GM19468 (cell line): ENCODE results near the gene EEF2KMT.
"Not testable (repeated sequence)": the region's sequence is repeated elsewhere in the genome, so short reads cannot be mapped to it uniquely, and the experiment has no call there.

Experiments used
- ATAC-seq: cut with Tn5 transposase; IDR thresholded peaks from one replicate; pipeline ENCODE4 v1.9.1; 2021; ENCODE audit warnings: mild to moderate bottlenecking, moderate library complexity, moderate number of reproducible peaks; ENCODE audit not compliant: unreplicated experiment; ENCODE audit errors: extremely low read depth

EEF2KMT gene

DNA sequence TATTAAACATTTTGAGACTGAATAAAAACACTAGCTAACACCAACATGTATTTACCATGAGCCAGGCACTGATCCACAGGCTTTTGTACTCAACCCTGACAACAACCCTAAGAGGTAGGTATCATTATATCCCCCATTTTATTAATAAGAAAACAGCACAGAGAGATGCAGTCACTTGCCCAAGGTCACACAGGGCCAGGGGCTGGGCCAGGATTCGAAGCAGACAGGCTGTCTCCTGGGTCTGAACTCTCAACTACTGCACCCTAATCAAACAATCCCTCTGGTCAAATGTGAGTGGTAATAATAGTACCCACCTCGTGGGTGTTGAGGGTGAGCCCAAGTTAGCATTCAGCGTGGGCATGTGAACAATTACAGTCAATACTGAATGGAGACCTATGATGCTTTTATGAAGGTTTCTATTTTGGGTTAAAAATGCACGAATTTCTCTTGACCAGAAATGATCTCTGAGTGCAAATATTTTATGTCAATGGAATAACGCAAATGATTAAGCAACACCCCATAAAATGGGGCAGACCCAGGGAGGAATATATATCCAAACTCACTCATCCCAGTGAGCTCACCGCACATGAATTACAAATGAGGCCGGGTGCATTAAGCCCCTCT, 1.0 kb downstream of the EEF2KMT start:
- ATAC-seq = not testable (repeated sequence)

DNA sequence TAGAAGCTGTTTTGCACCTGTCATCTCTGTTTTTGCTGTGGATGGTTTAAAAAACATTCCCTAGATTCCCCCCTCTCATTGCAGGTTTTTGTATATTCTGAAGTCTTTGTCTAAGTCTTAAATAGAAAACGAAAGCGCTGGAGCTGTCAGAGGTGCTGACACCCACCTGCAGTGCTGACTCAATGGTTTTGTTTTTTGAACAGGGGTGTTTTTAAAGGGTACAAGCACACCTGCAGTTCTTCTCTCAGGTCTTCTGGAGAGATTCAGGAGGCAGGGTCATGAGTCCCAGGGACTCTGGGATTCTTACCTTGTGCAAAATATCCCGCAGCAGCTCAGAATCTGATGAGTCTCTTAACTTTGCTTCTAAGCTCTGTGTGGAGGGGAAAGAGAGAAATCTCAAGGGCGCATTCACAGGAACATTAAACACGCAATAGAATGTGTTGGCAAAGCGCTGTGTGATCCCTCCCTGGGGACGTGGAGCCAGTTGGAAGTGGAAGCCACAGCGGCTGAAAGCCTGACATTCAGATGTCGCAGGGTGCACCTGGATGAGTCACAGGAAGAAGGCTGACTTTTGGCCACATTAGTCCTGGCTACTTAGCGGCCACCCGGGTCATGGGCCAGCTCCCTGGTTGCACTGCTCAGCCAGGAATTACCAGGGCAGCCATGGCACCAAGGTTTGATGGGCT, 2.3 kb downstream of the EEF2KMT start:
- not testable (repeated sequence) for ATAC-seq

DNA sequence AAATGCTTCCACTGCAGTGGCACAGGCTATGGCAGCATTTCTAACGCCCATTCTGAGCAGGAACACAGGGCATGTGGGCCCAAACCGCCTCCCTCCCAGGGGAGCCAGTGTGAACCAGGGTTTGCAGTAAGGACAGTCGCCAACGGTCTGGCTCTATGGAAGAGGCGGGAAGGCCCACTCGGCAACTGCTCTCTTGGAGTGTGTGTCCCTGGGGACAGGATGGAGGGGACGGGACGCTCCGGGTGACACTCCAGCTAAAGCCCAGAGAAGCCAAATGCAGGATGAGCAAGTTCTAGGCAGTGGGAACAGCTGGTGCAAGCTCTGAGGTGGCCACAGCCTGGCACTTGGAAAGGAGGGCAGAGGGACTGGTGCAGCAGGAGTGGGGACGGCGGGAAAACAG, 3.8 kb downstream of the EEF2KMT start:
- not testable (repeated sequence) for ATAC-seq

DNA sequence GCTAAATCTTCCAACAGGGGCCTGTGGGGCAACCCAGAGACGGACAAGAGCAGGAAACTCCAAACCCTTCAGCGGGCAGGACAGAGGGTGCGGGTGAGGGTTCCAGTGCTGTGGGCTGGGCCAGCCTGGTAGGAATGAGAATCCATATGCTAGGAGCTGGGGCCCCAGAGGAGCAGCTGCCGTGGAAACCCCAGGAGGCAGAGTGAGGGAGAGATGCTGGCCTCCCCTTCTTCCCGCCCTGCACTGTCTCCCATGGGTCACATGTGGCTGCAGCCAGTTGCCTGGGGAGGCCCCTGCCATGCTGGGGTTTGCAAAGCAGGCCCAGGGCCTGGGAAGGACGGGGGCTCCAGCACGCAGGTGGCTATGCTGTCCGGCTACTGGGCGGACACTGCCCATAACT, 4.5 kb downstream of the EEF2KMT start:
- not testable (repeated sequence) for ATAC-seq

DNA sequence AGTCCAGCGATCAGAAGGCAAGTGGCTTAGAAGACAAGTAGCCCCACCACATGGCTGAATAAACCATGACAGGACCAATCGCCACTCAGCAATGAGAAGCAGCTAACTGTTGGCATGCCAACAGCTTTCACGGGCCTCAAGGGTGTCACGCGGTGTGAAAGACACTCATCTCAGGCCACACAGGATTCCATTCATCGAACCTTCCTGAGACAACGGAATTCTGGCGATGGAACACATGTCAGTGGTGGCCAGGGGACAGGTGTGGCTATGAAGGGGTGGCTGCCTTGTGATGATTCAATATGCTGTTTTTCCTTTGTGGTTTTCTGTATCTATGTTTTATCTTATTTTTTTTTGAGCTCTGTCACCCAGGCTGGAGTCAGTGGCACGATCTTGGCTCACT, 7.0 kb downstream of the EEF2KMT start:
- ATAC-seq = not testable (repeated sequence)

DNA sequence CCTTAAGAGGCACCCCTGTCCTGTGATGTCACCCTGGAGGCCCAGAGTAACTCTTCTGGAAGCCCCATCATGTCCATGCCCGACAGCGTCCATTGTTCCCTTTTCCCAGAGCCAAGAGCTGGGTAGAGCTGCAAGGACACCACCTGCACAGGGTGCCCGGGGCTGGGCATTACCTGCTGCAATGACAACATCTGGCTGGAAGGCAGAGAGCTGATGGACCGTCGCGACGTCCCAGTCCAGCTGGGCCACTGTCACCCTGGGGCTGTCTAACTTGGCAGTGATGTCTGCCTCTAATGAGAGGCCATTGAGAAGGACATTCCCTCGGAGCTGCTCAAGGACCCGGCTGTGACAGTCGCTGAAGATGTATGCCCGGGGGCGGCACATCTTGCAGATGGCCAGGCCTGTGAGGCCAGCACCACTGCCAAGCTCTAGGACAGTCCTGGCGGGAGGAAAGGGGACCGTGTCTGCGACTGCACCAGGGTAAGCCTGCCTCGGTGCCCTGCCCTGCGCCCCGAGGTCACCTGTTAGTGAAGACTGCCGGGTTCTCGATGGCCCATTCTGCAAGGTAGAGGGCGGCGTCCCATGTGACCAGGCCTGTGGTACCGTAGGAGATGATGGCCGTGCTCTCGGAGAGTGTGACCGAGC, 7.6 kb downstream of the EEF2KMT start:
- not testable (repeated sequence) for ATAC-seq

DNA sequence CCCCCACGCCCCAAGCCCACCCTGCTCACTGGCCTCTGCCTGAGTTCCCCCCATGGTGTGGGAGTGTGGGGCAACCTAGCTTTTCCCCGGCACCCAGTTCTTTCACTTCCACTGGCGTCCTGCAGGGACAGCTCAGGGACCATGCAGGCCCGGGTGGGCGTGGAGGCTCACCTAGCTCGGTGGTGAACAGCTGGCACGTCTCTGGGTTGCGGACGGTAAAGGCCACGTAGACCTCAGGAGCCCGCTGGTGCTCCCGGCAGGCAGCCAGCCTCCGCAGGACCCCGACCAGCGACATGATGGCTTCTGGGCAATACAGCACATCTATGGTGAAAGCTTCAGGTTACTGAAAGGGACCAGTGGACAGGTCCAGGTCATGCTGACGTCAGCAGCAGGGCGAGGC, 8.7 kb downstream of the EEF2KMT start:
- ATAC-seq = not testable (repeated sequence)

DNA sequence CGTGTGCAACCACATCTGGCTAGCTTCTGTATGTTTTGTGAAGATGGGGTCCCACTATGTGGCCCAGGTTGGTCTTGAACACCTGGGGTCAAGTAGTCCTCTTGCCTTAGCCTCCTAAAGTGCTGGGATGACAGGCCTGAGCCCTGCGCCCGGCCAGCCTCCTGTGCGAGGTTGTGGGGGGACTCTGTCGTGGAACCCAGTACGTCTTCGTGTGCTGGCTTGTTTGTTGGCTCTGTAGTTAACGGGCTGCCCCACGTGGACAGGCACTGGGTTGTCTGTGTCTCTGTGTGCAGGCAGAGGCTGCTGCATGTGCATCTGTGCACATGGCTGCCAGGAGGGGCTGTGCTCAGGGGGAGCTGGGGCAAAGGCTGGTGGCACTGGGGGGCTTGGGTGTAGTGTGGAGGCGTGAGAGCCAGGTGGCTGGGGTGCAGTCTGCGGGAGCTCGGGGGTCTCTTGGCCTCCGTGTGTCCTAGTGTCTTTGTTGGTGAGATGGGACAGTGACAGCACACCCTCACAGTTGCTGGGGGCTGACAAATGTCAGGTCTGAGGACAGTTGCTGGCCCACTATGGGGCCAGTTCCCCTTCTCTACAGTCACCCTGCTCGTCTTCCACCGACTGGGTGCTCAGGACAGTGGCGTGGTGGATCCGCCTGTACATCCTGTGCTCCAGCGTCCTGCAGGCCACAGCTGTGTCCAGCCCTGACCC, 9.4 kb downstream of the EEF2KMT start:
- ATAC-seq = not testable (repeated sequence)

DNA sequence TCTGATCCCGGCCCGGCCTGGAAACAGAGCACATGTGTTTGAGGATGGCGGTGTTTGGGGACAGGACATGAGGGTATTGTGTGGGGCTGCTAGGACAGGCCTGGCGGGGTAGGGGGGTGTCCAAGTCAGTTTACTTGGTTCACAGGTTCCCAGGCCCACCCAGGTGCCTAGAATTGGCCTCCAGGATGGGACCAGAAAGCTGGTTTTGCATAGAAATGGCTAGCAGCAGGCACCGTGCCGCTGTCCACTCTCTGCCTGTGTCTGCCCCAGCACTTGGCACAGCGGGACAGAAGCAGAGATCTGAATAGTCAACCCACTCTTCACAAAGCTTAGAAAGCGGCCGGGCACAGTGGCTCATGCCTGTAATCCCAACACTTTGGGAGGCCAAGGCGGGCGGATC, 11.9 kb downstream of the EEF2KMT start:
- not testable (repeated sequence) for ATAC-seq

DNA sequence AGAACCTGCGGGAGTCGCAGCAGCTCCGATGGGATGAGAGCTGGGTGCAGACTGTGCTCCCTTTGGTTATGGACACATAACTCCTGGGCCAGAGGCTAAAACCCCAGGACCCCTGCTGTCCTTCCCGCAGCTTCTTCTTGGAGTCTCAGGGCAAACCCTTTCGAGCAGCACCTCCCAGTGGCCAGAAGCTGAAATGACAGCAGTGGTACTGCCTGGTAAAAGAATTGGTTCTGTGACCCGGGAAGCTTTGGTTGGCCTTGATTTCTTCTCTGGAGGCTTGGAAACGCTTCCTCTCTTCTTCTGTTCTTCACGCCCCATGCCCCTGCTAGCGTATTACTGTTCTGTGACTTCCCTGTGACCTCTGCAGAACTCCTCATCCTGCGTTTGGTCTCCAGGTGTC, 12.8 kb downstream of the EEF2KMT start:
- ATAC-seq = not testable (repeated sequence)

DNA sequence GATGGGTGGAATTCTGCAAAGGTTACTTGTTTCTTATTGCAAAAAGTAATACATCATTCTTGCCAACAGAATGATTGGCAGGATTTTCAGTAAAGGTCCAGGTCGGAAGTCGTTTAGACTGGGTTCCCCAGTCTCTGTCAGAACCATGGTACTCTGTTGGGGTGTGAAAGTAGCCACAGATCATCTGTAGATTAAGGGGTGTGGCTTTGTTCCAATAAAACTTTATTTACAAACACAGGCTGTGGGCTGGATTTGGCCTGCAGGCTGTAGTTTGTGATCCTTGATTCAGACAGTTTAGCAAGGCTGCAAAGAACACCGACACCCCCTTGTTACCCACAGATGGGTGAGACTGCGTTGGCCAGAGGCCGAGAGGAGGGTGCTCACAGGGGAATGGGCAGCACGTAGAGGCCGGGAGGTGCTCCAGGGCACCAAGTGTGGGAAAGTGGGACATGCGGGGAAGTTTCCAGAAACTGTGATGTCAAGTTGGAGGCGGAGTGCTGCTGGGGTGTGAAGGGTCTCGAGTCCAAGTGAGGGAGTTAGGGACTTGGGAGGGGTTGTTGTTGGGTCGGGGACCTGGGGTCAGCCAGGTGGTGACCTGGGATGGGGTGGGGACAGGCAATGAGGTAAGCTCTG, 13.4 kb downstream of the EEF2KMT start:
- ATAC-seq = not testable (repeated sequence)

DNA sequence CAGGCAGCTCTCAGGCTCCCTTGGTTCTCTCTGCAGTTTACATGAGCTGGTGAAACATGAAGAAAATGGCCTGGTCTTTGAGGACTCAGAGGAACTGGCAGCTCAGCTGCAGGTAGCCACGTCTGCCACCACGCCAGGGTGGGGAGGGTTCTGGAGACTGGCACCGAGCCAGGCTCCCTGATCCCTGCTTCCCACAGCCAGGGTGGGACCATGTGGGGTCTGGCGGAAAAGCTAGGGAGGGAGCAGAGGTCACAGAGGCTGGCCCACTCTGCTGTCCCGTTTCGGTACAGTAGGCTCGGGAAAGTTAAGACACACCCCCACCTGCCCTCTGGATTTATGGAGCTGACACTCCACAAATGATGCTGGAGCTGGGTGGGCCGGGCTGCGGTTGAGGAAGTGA, 13.9 kb downstream of the EEF2KMT start:
- ATAC-seq = not testable (repeated sequence)

DNA sequence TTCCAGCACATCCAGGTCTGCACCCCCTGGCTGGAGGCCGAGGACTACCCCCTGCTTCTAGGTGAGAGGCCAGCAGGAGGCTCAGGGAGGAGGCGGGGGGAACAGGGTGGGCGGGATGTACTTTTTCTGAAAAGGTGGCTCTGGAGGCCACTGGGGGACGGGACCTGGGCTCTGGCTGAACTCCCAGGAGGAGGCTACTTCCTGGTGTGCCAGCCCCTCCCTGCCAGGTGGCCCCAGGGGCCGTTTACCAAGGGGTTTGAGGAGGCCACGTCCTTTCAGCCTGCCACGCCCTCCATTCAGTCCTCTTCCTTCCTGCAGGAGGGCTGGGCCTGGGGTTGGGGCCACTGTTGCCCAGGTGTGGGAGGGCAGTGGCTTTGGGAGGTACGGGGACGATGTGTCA, 16.6 kb downstream of the EEF2KMT start:
- not testable (repeated sequence) for ATAC-seq

DNA sequence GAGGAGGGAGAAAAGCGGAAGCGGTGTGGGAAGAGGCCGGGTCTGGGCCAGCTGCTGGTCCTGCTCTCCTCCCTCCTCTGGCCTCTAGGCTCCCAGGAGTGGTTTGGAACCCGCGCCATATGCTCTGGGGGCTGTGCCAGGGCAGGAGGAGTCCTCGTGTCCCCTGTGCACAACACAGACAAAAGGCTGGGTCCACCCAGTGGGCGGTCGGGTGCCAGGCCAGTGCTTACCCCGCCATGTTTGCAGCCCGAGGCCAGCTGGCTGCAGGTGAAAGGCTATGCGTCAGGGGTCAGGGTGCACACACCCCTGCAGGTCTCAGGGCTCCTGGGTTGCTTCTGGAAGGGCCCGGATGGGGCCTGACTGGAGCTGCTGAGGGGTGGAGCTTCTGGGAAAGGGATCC, 17.1 kb downstream of the EEF2KMT start:
- ATAC-seq = not testable (repeated sequence)

DNA sequence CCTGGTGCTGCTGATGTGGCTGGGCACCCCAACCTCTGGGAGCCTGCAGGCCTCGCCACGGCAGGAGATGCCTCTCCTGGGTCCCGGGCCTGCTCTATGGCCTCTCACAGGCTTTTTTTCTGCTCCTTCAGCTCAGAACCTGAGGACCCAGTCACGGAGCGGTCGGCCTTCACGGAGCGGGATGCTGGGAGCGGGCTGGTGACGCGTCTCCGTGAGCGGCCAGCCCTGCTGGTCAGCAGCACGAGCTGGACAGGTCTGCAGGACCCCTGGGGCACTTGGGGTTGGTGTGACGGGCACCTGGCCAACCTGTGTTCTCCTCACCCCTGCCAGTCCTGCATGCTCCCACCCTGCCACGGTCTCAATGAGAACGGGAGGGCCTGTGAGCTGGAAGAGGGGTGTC, 19.0 kb downstream of the EEF2KMT start:
- no peak for ATAC-seq

DNA sequence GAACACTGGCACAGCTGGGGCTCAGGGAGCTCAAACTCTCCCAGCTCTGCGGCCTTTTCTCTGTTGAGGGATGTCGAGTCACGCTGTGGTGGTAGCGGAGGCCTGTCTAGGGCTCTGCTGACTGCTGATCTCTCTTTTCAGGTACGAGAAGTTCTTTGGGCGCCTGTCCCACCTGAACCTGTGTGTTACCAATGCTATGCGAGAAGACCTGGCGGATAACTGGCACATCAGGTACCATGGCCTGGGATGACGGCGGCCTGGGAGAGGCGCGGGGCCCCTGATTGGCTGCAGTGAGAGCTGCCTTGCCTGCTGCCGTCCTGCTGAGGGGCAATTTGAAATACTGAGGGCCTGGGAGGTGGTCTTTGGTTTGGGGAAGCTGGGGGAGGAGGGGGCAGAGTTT, 20.3 kb downstream of the EEF2KMT start:
- no peak for ATAC-seq

DNA sequence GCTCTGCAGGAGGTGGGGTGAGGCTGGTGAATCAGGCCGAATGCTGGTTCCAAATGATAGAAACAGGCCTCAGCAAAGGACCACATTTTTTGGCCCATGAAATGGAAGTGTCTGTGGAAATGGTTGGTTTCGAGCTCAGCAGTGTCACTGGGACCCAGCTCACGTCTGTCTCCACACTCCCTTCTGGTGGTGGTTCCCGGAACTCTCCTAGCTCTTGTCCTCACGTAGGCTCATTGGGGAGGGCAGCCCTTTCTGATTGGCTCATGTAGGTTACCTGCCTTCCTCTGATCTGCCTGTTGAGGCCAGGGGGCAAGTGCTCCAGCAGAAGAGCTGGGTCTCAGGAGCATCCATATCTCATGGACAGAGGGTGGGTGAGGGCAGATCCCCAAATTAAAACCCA, 22.0 kb downstream of the EEF2KMT start:
- no peak for ATAC-seq

DNA sequence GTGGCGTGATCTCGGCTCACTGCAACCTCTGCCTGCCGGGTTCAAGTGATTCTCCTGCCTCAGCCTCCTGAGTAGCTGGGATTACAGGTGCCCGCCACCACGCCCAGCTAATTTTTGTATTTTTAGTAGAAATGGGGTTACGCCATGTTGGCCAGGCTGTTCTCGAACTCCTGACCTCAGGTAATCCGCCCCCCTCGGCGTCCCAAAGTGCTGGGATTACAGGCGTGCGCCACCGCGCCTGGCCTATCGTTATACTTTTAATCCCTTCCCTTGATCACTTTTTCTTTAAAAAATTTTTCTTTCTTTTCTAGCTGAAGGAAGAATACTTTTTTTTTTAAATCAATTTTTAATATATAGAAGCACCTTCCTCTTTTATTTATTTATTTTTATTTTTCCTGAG, 23.8 kb downstream of the EEF2KMT start:
- ATAC-seq = not testable (repeated sequence)

DNA sequence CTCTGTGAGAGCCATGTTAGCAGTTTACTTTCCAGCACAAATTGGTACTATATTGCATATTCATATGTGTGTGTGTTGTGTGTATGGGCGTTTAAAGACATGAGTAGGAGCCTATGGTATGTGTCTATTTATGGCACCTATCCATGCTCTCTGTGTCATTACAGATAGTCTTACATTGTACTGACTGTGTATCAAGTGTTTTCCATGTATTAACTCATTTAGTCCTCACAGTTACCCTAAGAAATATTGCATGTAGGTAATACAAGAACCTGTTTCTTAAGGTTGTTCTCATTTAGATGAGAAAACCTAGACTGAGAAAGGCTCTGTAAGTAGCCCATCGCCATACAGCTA, 24.3 kb downstream of the EEF2KMT start:
- ATAC-seq = no peak
